ENCODE measurements around the gene INPP5K. TPM values are rescaled to one million over a fixed set of nuclear protein-coding genes. Genes with fewer than 3 reads are reported as not detected.
"Not testable (repeated sequence)": the region's sequence is repeated elsewhere in the genome, so short reads cannot be mapped to it uniquely, and the experiment has no call there.

INPP5K gene
- total RNA-seq, 1 donor from 2014 or later: 66.6 TPM

DNA sequence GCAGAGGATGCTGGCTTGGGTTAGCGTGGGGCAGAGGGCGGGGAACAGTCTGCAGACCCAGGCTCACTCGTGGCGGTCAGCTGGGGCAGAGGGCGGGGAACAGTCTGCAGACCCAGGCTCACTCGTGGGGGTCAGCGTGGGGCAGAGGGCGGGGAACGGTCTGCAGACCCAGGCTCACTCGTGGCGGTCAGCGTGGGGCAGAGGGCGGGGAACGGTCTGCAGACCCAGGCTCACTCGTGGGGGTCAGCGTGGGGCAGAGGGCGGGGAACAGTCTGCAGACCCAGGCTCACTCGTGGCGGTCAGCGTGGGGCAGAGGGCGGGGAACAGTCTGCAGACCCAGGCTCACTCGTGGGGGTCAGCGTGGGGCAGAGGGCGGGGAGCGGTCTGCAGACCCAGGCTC is 7.7 kb downstream of the INPP5K start:
- DNase-seq (ENCODE audit: extremely low read depth, low read depth, low spot score): not testable (repeated sequence)

DNA sequence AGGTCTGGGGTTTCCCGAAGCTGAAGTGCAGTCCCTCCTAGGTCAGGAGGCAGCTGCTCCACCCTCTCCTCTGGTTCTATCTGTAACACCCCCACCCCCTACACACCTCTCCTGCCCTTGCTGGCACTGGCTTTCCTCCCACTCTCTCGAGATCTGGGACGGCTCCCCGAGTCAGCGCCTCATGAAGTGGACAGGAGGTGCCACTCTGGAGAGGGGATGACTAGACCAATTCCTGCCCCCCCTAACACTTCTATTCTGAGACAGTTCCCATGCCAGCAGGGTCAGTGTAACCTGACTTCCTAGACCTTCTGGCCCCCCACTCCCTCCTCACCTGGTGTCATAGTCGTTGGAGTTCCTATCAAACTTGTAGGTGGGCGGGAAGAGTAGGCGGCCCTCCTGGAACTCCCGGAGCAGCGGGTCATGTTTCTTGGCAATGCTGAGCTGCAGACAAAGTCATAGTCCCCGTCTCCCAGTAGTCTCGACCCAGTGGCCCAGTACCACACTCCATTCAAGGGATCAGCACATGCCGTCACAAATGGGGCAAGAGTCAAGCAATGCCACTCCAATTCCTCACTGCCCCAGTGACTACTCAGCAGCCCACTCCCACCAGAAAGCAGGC is 9.7 kb downstream of the INPP5K start:
- DNase-seq (ENCODE audit: extremely low read depth, low read depth, low spot score): no peak

DNA sequence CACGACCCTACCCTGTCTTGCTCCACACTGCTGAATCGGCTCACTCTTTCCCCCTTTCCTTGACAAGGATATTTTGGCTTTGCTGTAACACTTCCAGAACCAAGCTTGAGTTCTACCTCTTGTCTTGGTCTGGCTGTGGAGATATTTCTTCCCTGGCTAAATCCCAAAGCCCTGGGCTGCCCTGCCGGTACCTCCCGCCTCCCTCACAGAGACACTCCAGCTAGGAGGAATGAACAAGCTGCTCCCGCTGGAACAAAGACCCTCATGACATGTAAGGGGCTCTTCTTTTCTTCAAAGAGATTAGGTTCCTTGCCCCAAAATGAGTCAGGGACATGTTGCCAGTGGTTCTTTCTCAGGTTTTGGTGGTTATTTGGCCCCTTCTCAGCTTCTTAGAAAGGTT is 10.8 kb downstream of the INPP5K start:
- DNase-seq (ENCODE audit: extremely low read depth, low read depth, low spot score): no peak

DNA sequence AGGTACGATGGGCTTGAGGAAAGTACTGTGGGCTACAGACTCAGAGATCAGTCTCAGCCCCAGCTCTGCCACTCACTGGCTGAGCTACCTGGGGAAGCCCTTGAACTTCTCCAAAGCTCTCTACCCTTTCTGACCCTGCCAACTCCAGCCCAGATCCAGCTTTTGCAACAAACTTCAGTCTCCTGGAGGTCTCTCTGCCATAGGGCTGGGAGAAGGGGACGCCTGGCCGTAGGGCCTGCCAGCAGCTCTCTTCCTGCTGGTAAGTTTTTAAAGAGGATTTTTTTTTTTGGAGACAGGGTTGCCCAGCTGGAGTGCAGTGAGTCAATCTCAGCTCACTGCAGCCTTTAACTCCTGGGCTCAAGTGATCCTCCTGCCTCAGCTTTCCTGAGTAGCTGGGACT is 11.5 kb downstream of the INPP5K start:
- DNase-seq (ENCODE audit: extremely low read depth, low read depth, low spot score): no peak

DNA sequence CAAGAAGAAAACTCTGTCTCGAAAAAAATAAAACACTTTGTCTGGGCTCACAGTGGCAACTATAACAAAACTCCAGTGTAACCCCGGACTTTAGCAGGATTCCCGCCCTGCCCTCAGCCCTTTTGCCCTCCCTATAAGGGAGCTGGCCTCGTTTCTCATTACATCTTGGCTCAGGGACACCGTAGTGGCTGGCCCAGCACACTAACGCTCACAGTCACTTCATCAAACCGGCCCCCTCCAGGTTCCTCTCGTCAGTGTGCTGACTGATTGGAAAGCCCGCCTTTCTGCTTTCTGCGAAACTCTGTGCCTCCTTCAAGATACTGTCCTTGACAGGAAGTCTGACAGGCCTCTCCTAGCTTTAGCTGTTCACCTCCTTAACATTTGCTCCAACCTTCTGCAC is 12.7 kb downstream of the INPP5K start:
- DNase-seq (ENCODE audit: extremely low read depth, low read depth, low spot score): no peak

DNA sequence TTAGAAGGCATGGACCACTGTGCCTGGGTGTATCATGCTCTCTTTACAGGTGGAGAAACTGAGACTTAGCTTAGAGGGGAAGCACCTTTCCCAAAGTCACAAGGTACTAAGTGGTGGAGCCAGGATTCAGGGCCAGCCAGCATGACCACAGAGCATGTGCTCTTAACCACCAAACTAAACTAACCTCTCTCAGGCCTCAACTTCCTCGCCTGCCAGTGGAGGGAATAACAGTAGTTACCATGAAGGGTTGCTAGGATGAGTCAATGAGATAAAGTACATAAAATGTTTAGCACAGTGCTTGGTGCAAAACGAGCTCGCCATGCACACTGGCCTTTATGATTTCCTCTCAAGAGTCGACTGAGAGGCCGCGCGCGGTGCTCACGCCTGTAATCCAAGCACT is 17.5 kb downstream of the INPP5K start:
- no peak for DNase-seq (ENCODE audit: extremely low read depth, low read depth, low spot score)

DNA sequence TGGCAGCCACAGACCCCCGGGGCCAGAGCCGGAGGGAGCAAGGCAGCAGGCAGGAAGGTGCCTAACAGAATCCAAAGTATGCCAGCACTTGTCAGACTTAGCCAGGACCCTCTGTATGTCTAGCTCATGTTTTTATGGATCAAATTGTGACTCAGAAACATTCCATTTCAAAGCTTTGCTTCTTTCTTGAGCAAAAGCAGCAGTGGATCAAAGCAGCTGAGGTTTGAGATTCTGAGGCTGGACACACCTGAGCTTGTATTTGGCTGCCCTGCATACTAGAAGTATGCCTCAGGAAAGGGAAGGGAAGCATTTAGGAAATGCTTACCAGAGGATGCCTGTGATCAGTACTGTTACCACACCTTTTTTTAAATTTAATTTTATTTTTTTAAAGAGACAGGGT is 18.2 kb downstream of the INPP5K start:
- no peak for DNase-seq (ENCODE audit: extremely low read depth, low read depth, low spot score)

DNA sequence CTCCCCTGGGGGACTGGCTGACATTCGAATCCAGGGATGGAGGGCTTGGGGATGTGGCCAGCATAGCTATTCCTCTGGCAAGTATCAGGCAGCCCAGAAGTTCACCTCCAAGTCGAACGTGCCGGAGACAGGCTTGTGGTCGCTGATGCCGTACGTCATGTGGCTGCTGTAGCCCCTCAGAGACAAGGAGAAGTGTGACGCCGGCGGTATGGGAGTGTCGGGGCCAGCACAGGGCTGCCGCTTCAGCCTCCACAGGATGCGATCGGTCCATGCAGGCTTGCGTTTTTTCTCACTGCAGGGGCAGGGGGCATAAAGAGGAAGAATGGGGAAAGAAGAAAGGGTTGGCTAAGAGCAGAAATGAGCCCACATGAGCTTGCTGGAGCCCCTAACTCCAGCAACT is 18.6 kb downstream of the INPP5K start:
- no peak for DNase-seq (ENCODE audit: extremely low read depth, low read depth, low spot score)

DNA sequence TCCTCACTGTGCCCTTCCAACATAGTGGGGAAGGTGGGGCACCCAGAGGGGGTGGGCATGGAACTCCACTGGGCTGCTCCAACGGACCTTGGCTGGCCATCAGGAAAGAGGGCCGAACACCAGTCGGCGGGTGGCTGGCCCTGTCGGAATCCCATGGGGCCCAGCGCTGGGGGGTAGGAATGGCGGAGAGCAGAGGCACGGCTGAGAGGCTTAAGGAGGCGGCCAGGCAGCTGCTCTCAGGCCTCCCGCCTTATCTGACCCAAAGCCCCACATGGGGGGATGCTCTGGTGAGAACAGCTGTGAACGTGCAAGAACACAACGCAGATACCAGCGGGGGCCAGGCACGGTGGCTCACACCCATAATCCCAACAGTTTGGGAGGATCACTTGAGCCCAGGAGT is 19.5 kb downstream of the INPP5K start:
- DNase-seq (ENCODE audit: extremely low read depth, low read depth, low spot score): no peak

DNA sequence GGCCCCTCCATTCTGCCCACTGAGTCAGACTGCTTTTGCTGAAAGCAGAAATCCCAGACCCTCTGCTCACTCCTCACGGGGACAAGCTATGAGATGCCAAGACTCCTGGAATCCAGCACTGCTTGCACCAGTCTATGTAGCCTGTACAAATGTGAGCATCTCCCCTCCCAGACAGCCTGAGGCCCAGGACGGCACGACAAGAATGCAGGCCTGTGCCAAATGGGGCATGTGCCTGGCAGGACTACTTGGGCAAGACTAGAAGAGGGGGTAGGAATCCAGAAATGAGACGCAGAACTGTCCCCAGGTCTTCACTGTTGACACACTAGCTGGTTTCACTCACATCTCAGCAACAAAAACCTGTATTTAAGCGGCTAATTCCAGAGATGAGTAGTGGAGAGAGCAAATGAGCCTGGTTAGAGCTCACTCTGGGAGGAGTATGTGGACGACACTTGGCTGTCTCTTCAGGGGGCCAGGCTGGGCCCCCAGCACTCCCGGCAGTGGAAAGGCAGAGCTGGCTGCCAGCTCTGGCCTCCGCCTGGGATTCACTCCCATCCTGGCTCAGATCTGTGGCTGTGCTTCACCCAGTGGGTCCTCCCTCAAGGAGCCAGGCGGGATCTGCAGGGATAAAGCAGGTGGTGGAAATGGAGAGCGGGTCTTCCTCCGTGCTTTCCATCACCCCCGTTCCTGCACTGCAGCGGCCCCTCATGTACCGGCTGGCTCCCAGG is 21.0 kb downstream of the INPP5K start:
- DNase-seq (ENCODE audit: extremely low read depth, low read depth, low spot score): no peak

DNA sequence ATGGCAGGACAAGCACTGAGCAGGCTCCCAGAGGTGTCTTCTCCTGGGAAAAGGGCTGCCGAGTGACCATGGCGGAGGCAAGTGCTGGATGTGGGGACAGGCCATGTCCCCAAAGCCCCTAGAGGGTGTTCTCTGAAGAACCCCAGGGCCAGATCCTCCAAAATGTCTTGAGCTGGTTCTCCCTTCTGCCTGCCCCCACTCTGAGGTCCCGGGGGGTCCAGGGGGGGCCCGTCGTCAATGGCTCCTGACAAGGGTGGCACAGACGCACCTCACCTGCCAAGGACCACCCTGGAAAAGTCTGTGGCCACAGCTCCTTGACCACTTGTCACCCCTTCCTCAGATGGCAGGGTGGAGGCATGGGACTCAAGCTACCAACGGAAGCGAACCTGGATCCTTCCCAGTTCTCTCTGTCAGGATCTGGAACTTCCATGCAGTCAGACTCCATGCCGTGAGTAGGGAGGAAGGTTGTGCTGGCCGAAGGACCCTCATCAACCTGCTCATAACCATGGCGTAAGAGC is 21.6 kb downstream of the INPP5K start:
- no peak for DNase-seq (ENCODE audit: extremely low read depth, low read depth, low spot score)

DNA sequence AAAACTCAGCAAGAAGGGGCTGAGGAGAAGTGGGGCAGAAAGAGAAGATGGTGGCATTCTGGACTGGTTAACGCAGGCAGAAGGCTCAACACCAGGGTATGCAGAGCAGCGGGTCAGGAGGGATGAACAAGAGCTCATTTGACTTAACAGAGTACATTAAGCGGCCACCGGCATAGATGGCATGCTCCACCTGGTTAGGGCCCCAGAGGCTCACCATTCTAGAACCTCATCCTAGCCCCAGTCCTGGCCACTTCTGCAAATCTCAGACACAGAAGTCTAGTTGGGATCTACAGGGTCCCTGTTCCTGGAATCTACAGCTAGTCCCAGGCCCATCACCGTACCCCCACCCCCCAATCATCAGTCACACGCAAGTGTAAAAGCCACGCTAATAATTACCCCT is 22.2 kb downstream of the INPP5K start:
- no peak for DNase-seq (ENCODE audit: extremely low read depth, low read depth, low spot score)

DNA sequence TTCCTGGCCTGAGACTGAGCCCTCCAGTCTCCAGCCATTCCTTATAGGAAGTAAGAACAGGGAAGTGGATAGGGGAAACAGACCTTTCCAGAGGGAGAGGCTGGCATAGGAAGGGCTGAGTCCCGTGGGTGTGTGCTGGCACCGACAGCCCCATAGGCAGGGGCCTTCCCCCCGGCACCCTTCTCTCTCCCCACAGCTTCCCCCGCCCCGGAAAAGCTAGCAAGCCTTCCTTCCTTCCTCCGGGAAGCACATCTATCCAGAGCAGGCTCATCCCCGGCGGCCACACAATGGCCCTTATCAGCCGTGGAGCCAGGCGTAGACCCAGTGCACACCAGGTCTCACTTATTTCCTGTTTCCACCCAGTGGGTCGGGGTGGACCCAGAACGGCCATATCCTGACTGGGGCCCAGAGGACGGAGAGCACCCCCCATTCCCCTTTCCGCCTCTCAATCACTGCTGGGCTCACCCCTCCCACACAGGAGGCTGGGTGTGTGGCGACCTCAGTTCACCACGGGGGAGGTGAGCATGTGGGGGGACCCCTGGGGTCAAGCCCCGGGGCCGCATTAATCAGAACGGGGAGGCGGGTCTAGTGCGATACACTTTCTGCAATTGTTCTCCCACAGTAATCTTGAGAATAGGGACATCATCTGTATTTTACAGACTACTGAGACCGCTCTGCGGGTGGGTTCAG is 23.0 kb downstream of the INPP5K start:
- no peak for DNase-seq (ENCODE audit: extremely low read depth, low read depth, low spot score)

DNA sequence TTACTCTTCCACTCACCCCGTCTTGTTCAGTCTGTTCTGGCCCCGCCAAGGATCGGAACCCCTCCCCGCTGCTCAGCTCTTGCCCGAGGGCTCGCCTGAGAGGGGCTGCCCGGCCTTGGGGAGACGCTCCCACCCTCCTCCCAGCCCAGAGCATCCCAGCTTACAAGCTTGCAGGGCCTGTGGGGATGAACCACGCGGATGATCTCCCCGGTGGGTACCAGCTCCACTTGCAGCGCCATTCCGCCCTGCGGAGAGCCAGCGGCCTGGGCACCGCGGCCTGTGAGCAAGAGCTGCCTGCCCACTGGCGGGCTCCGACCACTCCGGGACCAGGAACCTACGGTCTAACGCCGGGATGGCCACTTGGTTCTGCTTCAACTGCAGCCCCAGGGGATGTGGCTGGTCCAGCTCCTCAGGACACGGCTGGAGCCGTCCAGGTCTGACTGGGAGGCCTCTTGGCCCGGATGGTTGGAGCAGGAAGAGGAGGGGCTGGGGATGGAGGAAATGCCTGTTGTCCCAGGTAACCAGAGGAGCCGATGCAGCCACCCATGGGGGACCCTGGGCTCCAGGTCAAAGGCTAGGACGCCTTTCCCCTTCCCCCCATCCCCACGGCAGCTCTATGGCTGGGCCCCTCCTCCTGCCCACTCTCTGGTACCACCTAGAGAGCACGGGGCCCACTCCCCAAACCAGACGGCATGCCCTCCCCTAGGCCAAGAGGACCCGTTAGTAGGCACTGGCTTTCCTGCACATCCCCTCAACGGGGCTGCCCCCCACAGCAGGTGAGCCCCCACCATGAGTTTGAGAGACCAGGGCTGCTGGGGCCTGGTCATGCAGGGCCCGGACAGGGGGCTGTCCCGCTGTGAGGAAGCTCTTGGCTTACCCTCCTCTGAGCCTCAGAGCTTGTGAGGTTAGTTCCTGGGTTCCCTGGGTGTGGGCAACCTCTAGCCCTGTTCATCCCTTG is 23.9 kb downstream of the INPP5K start, which contains the start of gene MYO1C:
Gene MYO1C, minus strand, starts transcription at position 438 of the 958 bp plus-strand sequence. Its CDS starts 199 bp downstream, at position 239.
- DNase-seq (ENCODE audit: extremely low read depth, low read depth, low spot score): no peak

DNA sequence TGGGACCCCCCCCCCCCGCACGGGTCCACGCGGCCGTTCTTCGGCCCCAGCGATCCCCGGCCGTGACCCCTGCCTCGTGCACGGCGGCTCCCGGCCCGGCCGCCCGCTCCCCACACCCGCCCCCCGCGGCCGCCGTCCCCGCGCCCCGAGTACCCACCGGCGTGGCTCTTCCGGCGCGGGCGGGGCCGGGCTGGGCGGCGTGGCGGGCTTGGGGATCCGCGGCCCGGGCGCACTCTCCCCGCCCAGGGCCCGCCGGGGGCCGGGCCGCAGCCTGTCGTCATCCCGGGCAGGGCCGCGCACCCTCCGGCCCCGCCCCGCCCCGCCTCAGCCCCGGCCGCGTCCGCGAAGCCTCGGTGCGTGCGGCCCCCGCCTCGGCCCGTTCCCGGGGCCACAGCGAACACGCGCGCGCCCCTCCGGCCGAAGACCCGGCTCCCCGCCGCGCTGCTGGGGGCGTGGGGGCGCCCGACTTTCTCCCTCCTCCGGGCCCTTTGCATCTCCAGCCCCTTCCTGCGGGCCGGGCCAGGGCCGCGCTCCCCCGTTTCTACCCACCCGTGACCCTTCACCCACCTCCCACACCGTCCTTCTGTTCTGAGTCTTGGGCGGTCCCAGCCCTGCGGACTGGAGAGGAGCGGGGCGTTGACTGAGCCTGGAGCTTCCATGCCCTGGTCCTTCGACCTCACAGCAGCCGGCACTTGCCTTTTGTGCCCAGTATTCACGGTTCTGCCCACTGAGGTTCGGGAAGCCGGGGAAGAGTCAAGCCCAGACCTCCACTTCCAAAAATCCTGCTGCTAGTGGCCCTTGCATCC is 24.8 kb downstream of the INPP5K start:
- no peak for DNase-seq (ENCODE audit: extremely low read depth, low read depth, low spot score)

DNA sequence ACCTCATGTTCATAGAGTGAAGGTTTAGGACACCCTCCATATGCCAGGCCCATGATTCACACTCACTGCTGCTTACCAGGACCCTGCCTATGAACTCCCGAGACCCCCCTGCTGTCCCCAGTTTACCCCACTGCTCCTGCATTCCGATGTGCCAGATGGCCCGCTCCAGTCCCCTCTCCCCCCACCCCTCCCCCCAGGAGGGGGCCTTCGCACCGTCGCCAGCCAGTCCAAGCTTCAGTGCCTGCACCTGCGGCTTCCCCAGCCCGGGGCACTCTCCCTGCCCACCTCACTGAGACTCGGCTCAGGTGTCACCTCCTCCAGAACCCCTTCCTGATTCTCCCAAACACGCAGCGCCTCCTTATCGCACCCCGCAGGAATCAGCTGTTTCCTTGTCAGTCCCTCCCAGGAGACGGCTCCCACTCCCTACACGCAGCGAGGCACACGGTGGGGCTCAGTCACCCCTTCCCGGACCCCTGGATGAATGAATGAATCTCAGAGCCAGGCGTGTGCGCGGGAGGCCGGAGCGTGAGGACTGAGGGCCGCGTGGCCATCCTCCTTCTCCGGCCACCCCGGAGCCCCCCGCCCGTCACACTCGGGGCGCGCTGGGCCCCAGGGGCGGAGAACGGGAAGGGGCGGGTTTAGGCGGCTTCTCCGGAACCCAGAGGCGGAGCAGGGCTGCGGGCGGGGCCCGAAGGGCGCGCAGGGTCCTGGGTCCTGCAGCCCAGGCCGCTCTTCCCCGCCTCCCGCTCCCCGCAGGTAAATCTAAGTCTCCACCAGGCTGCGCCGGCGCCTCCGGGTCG is 25.6 kb downstream of the INPP5K start:
- DNase-seq (ENCODE audit: extremely low read depth, low read depth, low spot score): no peak

DNA sequence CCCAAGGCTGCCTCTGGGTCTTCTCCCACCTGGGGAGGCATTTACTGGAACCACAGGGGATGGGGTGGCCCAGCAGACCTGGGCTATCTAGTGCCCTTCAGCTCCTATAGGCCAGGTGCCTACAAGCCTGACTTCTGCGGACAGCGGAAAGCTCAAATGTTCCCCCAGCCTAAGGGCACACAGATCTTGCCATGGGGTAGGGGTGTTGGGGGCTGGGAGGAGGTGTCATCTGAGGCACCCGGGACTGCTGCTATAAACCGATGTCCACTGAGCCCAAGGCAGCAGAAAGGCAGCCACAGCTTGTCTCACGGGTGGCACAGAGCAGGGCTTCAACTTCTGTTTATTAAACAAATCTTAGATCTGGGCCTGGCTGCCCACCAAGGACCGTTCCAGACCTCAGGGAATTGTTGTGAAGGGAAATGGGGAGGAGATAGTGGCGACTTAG is 27.6 kb downstream of the INPP5K start:
- DNase-seq (ENCODE audit: extremely low read depth, low read depth, low spot score): no peak

DNA sequence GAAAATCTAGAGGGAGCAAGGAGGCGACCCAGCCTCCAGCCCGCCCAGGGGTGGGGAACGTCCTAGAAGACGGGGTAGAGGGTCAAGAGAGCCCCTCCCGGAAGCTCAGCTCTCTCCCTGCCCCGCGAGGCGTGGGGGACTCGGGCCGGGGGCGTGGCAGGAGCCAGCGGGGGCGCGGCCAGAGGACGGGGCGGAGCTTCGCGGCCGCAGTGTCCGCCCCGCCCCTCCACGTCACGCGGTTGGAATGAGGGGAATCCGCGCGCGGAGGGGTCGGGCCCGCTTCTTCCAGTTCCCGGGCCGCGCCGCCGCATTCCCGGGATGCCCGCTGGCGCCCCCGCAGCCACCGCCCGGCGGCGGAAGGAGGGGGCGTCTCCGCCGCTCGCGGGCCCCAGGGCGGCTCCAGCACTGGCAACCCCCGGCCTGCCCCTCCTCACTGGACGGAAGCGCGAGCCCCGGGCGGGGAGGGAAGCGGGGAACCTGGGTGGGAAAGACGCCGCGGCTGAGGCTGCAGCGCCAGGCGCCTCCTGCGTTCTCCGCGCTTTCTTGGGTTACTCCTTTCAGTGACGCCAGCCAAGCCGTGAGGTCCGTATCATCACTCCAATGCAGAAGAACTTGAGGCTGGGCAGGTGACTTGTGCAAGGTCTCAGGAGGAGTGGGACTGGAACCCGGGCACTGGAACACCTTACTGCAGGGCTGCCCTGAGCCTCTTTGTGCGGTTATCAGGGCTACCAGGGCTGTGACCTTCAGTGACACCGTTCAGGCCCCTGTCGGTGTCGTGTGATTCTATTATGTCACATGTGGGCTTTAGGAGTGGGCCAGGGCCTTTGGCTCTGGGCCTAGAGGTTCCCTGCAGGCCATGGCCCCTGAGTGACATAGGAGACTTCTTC is 28.2 kb downstream of the INPP5K start:
- no peak for DNase-seq (ENCODE audit: extremely low read depth, low read depth, low spot score)
